GM12872 (cell line): ENCODE measurements around the gene FAM78A.

Experiments used
- CTCF ChIP-seq: IDR thresholded peaks from 3 replicates; pipeline ENCODE4 v1.5.1; 2011; ENCODE audit warnings: low read depth, mild to moderate bottlenecking, low read length, moderate library complexity; ENCODE audit not compliant: insufficient read depth

Gene FAM78A

DNA sequence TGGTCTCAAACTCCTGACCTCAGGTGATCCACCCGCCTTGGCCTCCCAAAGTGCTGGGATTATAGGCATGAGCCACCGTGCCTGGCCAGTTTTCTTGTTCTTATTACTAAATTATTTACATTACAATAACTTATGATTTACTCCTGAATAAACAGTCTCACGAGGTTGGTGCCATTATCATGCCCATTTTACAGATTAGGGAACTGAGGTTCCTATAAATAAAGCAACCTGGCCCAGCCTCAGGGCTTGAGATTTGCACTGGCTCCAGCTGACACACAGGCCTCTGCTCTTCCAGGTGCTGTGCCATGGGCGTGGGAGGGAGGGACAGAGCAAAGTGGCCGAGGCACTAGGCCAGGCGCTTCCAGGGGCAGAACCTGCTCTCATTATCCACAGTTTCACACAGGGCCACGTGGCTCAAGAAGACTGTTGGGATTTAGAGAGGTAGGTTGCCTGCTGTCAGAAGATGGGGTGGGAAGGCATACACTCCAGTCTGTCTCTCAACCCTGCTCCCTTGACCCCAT is 15.5 kb upstream of the FAM78A start:
- no peak for TF ChIP-seq CTCF

- TF ChIP-seq CTCF, result no peak
These were observed 14.6 kb upstream of the FAM78A start for GRCh38 chr9:131290767-131291370.

GRCh38 chr9:131290036-131290766 is 13.9 kb upstream of the FAM78A start:
- TF ChIP-seq CTCF, result no peak

GRCh38 chr9:131289301-131290035 is 13.2 kb upstream of the FAM78A start, which contains the start of gene PLPP7:
Gene PLPP7 (plus strand): TSS chr9:131289723. CDS start chr9:131289998, 275 bp downstream.
- no peak for TF ChIP-seq CTCF

- no peak for TF ChIP-seq CTCF
These were observed 11.9 kb upstream of the FAM78A start for GRCh38 chr9:131288217-131288616.

GRCh38 chr9:131287359-131287758 is 11.0 kb upstream of the FAM78A start:
- no peak for TF ChIP-seq CTCF

DNA sequence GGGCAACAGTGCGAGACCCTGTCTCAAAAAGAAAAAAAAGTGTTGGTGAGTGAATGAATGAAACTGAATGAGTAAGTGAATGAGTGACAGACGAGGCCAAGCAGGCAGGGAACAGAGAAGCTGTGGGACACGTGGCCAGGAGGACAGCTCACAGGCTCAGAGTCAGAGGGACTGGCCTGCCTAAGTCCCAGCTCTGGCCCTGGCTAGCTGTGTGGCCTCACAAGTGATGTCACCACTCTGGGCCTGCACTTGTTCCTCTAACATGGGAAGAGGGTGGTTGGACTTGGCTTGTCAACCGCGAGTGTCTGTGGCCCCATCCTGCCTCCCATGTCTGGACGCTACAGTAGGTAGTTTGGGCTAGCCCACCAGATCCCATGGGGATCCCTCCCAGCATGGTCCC is 8.5 kb upstream of the FAM78A start:
- TF ChIP-seq CTCF, result no peak
